Spleen (tissue), 7 donors: ENCODE results near the gene SYCP3.

Source experiments
- POLR2A ChIP-seq, 3 donors: fragments of 450-650 bp; IDR thresholded peaks; one replicate each; pipeline ENCODE4 v1.5.1; 2017; ENCODE audit warnings: antibody characterized with exemption in 3 of 3, mild to moderate bottlenecking in 1 of 3
- TF ChIP-seq, protein P1 (sequence below), 11 experiments: fragments of 200-600 bp in 7 of 11; fragments of 450-650 bp in 4 of 11; sonication (generic) in 4 of 11; IDR thresholded peaks in 8 of 11; conservative IDR thresholded peaks in 3 of 11; 1 replicate in 7 of 11; 2 replicates in 4 of 11; pipeline versions ENCODE4 v1.4.0 to v1.8.0; 2016 to 2021; ENCODE audit warnings: antibody characterized with exemption in 11 of 11, inconsistent platforms in 4 of 11, mild to moderate bottlenecking in 1 of 11
- donor health status: DM: no; HTN: no; CAD: no; lungs with moderate emphysema.
- donor health status: DM: no; HTN: no; CAD: no.
- donor health status: DM: no; HTN: no; CAD: no.

DNA sequence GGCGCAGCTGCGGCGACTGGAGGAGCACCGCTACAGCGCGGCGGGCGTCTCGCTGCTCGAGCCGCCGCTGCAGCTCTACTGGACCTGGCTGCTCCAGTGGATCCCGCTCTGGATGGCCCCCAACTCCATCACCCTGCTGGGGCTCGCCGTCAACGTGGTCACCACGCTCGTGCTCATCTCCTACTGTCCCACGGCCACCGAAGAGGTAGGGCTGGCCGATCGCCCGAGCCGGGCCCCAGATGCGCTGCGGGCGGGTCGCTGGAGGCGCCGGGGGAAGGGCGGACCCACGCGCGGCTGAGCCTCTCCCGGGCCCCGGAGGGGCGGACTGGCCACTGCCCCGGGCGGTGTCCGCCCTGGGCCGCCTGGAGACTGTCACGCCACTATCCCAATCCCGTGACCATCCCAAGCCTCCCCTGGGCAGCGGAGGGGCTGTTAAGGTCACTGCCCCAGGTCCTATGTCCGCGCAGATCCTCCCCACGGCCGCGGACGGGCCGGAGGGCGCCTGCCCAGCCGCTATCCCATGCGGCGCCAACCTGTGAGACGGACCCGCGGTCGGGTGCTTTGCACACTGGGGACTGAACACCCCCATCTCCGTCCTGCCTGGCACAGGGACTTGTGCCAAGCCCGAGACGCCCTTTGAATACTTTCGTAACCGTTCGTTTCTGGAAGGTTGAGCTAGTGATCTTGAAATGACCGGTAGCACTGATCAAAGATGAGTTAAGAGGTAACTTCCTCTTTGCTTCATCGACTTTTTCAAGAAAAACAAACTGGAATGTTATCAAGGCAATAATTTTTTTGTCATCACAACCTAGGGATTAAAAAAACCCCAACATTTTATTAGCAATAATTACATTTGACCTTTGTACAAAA lies 41.1 kb downstream of the SYCP3 start:
- TF ChIP-seq, protein P1, sequence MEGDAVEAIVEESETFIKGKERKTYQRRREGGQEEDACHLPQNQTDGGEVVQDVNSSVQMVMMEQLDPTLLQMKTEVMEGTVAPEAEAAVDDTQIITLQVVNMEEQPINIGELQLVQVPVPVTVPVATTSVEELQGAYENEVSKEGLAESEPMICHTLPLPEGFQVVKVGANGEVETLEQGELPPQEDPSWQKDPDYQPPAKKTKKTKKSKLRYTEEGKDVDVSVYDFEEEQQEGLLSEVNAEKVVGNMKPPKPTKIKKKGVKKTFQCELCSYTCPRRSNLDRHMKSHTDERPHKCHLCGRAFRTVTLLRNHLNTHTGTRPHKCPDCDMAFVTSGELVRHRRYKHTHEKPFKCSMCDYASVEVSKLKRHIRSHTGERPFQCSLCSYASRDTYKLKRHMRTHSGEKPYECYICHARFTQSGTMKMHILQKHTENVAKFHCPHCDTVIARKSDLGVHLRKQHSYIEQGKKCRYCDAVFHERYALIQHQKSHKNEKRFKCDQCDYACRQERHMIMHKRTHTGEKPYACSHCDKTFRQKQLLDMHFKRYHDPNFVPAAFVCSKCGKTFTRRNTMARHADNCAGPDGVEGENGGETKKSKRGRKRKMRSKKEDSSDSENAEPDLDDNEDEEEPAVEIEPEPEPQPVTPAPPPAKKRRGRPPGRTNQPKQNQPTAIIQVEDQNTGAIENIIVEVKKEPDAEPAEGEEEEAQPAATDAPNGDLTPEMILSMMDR (IDR thresholded peaks at IDR 0.05 in 8 of 11, conservative IDR thresholded peaks at IDR 0.05 in 3 of 11): no peak
- no peak for TF ChIP-seq POLR2A (IDR thresholded peaks at IDR 0.05)
